Activated T-helper 1 cell treated with anti-CD3 and anti-CD28 coated beads, Interleukin-2, amount 50 U/mL, for 16 hours (primary cell): Measurements from ENCODE around the gene KPNA1.

Experiments used
- DNase-seq, 2 donors: peaks; one replicate each; pipeline ENCODE4 v3.0.0-alpha.2; 2020; ENCODE audit warnings: low read depth in 1 of 2, low spot score in 1 of 2

Gene KPNA1

DNA sequence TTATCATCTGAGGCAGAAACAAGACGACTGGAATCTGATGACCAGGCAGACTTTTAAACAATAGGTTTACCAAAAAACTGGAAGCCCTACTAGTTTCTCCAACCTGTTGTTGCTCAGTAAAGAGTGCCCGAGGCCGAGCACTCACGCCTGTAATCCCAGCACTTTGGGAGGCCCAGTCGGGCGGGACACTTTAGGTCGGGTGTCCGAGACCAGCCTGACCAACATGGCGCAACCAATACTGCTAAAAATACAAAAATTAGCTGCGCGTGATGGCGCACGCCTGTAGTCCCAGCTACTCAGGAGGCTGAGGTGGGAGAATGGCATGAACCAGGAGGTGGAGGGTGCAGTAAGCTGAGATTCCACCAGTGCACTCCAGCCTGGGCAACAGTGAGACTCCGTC lies 97.8 kb downstream of the KPNA1 start:
- DNase-seq = no peak

DNA sequence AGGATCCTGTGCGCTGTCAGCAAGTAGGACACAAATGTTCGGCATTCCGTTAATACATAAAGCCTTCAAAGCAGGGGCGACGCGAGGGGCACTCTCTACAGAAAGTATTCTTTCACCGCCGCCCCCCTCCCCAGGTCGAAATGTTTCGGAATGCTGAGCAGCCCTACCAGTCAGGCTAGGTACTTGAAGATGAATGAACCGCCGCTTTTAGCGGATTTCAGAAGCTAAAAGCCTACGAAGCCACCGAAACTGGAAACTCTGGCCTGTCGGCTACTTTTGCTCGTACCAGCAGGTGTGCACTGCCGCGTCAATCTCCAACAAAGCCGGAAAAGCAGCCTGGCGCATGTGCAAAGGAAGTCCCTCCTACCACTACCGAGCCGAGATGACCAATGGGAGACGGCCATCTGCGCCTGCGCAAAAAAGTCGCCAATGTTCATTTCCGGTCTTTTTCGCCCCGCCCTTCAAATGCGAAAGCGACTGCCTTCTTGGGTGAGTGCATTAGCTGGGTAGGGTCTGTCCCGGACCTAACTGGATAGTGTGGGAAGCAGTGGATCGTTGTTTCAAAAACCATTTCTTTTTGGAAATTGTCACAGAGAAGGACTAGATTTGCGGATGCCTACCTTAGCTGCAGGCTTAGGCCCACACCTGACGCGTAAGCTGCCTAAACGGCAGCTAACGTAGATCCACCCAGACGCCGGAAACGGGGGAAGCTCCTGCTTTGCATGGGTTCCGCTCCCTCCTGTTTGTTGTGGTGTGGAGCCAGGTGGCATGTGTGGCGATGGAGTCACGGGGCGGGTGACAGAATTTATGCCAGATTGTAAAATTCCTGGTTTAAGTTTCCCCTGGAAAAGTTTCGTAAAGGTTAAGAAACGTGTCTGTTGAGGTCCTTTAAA lies 98.7 kb downstream of the KPNA1 start, which contains the start of gene WDR5B:
TSS of gene WDR5B (minus strand) at position 301 of the 893 bp plus-strand sequence. CDS start 534 bp downstream, outside the sequence.
- peak; percentile 97 to 98 for DNase-seq

- peak; percentile 9 for DNase-seq
Measured at GRCh38 chr3:122415104-122415744, 99.5 kb downstream of the KPNA1 start.

DNA sequence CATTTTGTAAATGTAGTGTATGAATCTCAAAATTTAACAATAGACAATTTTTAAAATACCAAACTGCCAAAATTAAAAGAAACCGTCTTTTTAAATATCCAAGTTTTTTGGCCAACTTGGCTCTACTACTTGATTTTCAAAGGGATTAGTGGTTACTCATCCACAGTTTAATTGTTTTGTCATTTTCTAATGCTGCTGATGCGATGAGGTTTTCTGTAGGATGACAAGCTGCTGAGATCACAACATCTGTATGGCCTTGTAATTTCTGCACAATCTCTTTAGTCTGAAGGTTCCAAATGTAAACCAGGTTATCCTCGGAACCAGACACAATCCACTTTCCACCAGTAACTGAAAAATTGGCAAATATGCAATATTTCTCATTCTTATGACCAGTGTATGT lies 100.3 kb downstream of the KPNA1 start:
- no peak for DNase-seq

GRCh38 chr3:122410639-122411038 lies 104.1 kb downstream of the KPNA1 start:
- DNase-seq = no peak

GRCh38 chr3:122410111-122410510 lies 104.6 kb downstream of the KPNA1 start:
- no peak for DNase-seq

DNA sequence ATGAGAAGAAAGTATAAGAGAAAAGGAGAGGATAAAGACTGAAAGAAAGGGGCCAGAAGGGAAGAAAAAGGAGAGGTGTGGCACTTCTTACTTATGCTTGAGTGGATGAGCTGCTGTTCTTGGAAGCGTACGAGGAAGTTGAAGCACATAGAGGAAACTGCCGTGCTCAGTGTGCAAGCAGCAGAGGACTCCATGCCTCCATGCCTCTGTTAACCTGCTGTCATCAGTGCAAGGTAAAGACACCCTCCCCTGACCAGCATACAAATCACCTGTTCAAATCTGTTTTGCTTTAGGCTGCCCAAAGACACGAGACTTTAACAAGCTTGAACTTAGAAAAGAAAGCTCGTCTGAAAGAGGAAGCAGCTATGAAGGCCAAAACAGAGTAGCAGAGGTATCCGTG lies 105.3 kb downstream of the KPNA1 start:
- no peak for DNase-seq

DNA sequence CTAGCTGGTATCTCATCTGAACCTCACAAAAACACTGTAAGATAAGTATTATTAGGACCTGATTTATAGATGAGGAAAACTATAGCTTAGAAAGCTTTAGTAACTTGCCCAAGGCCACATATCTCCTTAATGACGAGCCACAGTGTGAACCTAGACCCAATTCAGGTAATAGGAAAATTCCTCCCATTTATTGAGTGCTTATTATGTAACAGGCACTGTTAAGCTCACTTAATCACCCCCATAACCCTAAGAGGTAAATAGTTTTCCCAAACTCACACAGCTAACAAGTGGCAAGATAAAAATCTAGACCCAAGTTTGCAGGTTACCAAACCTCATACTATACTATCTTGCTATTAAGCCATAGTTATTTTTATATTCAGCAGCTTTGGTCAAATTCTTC lies 106.8 kb downstream of the KPNA1 start:
- no peak for DNase-seq

DNA sequence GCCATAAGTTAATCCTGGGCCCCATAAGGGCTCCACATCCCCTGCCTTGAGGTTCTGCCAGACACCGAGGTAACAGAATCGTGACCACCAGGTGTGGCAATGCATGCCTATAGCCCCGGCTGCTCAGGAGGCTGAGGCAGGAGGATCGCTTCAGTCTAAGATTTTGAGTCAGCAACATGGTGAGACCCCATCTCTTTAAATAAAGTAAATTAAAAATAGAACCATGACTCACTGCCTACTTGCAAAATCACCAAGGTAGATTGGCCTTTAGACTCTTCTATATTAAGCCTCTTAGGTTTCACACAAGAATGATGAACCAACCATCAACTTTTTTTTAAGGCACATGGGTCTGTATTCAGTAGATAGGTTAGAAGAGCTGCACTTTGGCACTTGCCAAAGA lies 108.5 kb downstream of the KPNA1 start:
- DNase-seq = no peak

DNA sequence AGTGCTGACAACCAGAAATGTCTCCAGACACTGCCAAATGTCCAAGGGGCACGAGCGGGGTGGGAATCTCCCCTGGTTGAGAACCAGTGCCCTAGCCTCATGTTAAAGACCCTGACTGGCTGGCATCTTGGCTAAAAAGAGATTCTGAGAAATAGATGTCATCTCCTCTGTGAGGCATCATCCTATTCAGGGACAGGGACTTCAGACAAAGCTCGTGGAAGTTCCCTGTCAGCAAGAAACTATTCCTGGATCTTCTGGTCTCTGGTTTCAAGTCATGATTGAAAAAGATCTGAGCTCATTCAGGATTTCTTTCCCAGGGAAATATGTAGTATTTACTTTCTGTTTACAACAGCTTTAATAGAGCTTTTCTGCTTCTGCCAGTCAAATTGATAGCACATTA lies 109.7 kb downstream of the KPNA1 start:
- no peak for DNase-seq

GRCh38 chr3:122403489-122403888 lies 111.2 kb downstream of the KPNA1 start:
- DNase-seq = no peak

DNA sequence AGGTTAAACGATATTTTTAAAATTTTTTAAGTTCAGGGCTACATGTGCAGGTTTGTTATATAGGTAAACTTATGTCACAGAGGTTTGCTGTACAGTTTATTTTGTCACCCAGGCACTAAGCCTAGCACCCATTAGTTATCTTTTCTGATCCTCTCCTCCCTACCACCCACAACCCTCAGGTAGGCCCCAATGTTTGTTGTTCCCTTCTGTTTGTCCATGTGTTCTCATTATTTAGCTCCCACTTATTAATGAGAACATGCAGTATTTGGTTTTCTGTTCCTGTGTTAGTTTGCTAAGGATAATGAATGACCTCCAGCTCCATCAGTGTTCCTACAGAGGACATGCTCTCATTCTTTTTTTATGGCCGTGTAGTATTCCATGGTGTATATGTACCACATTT lies 115.8 kb downstream of the KPNA1 start:
- no peak for DNase-seq

DNA sequence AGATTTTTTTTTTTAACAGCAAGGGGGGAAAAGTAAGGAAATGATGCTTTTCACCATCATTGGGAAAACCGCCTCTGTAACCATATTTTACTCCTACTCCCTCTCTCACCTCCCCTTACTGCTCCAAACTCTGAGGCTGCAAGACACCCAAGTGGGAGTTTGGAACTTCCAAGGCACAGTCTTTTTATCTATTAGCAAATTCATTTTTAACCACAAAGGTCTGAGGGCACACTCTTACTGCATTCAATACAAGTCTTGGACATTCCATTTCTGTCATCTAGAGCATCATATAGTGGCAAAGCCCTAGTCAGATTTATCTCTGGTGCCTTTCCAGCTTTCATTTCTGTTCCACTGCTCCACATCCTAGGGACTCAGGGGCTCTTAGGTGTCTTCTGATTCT lies 117.5 kb downstream of the KPNA1 start:
- DNase-seq = no peak

GRCh38 chr3:122396511-122396910 lies 118.2 kb downstream of the KPNA1 start:
- no peak for DNase-seq

DNA sequence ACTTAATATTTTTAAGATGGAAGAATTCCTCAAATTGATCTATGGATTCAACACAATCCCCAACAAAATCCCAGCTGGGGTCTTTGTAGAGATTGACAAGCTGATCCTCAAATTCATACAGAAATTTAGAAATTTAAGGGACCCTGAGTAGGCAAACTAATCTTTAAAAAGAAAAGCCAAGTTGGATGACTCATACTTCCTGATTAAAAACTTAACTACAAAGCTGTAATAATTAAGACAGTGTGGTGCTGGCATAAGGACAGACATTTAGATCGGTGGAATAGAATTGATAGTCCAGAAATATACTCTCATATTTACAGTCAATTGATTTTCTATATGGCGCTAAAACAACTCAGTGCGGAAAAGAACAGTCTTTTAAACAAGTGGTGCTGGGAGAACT lies 119.2 kb downstream of the KPNA1 start:
- DNase-seq = no peak

GRCh38 chr3:122394173-122394572 lies 120.6 kb downstream of the KPNA1 start:
- DNase-seq = no peak

- no peak for DNase-seq
Measured at GRCh38 chr3:122392868-122393844, 121.6 kb downstream of the KPNA1 start.

GRCh38 chr3:122391681-122392446 lies 122.9 kb downstream of the KPNA1 start:
- DNase-seq = no peak

GRCh38 chr3:122390665-122391064 lies 124.1 kb downstream of the KPNA1 start:
- DNase-seq = no peak

- no peak for DNase-seq
Measured at GRCh38 chr3:122389892-122390291, 124.8 kb downstream of the KPNA1 start.

DNA sequence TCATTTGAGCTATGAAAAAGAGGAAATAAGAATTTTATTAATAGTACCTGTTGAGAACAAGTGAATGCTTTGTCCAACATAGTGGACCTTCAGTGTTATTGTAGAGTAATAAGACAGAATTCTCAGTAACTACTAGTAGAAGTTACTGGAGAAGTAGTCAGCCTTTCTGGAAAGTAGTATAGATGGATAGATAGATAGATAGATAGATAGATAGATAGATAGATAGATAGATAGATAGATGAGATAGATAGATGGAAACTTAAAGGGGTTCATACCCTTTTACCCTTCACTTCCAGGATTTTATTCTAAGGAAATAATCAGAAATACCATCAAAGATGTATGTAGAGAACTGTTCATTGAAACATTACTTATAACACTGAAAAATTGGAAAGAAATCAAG lies 125.5 kb downstream of the KPNA1 start:
- DNase-seq = no peak
